ENCODE results near the gene CCDC9B. TPM values are rescaled to one million over a fixed set of nuclear protein-coding genes. Genes with fewer than 3 reads are reported as not detected.

Gene CCDC9B
- polyA plus RNA-seq, 2 of the 4 experiments (the other 2 are of a cell fraction), result 1.9 to 23.4 TPM

GRCh38 chr15:40343512-40343911 lies 2.8 kb upstream of the CCDC9B start:
- WGBS (ENCODE audit: missing lambda C conversion rate), result 67% methylated on average over 10 of the region's 10 CpGs
- no peak for ATAC-seq
- FAIRE-seq, result no peak
- TF ChIP-seq RCOR1 (IDR thresholded peaks at IDR 0.05; ENCODE audit: low read depth, low read length), result no peak
- TF ChIP-seq RFX5 (IDR thresholded peaks at IDR 0.05), result peak; percentile 82
- Histone ChIP-seq H3K4me2 (no peak overlapping the region), H3K4me3 (no peak overlapping the region), H3K27ac (peak overlapping the region in 1 of 2 experiments; percentile 71; a peak in 4 of 6 replicates), H3K4me1 (peaks cover 56% of the 10 kb centered on the region), H3K9me3 (no peaks in the 10 kb centered on the region)
- no peak for DNase-seq (ENCODE audit: low read depth in 1 of 2, low spot score in 1 of 2)
- ChIA-PET CTCF (interaction anchor here (0.7 to 10.2 kb wide), 21 partner anchors 9 to 129 kb away, joined by 3 to 135 read pairs (median 7); partner anchors contain the start of genes DISP2, INAFM2, KNSTRN and PLCB2), POLR2A (no interaction called here)

- DNase-seq (ENCODE audit: low read depth in 1 of 2, low spot score in 1 of 2) (no peak), FAIRE-seq (no peak), ATAC-seq (no peak)
- Histone ChIP-seq H3K27ac (peak overlapping the region in 1 of 2 experiments; percentile 71; a peak in 4 of 6 replicates), H3K4me3 (no peak overlapping the region), H3K4me2 (no peak overlapping the region), H3K4me1 (peaks cover 64% of the 10 kb centered on the region), H3K9me3 (no peaks in the 10 kb centered on the region)
- TF ChIP-seq CHD2 (IDR thresholded peaks at IDR 0.05; ENCODE audit: low read length, partially characterized antibody), result no peak
- TF ChIP-seq HEYL (CRISPR knock-in tag; IDR thresholded peaks at IDR 0.05), result no peak
- TF ChIP-seq POLR2AphosphoS2 (conservative IDR thresholded peaks at IDR 0.05; ENCODE audit: low read length), result no peak
- TF ChIP-seq MAZ (IDR thresholded peaks at IDR 0.05; ENCODE audit: borderline replicate concordance, low read depth, low read length), result no peak
- TF ChIP-seq GATA3 (IDR thresholded peaks at IDR 0.05; ENCODE audit: borderline replicate concordance), result no peak
- no peak for TF ChIP-seq HMGXB4 (CRISPR knock-in tag; IDR thresholded peaks at IDR 0.05; ENCODE audit: borderline replicate concordance)
- TF ChIP-seq HOXB5 (CRISPR knock-in tag; IDR thresholded peaks at IDR 0.05), result no peak
- TF ChIP-seq SMC3 (IDR thresholded peaks at IDR 0.05), result no peak
- no peak for TF ChIP-seq USF2 (IDR thresholded peaks at IDR 0.05)
- POLR2A ChIA-PET, result no interaction called here
- CTCF ChIA-PET, result interaction anchor here (0.7 to 10.2 kb wide), 17 partner anchors 8 to 125 kb away, joined by 3 to 139 read pairs (median 9); partner anchors contain the start of genes DISP2, INAFM2 and PLCB2
- WGBS (ENCODE audit: missing lambda C conversion rate), result 34% methylated on average over 5 of the region's 7 CpGs
These were observed 1.9 kb upstream of the CCDC9B start for GRCh38 chr15:40342416-40343320.

GRCh38 chr15:40340038-40340739 lies 550 bp downstream of the CCDC9B start:
- peak overlapping the region; percentile 47 for H3K4me3 ChIP-seq
- H3K27ac ChIP-seq, result peak overlapping the region; percentile 94 to 96
- 8% methylated on average over 4 of the region's 14 CpGs for WGBS (ENCODE audit: missing lambda C conversion rate)
- POLR2A ChIA-PET, result interaction anchor here (0.5 to 1.8 kb wide), 3 partner anchors 12 to 66 kb away, joined by 3 to 20 read pairs (median 5); partner anchors contain the start of gene INAFM2
- TF ChIP-seq JUN (IDR thresholded peaks at IDR 0.05) (0 out of 5 replicates have a peak, but pooled peaks of 1 of the 2 experiments have one; percentile 33), RCOR1 (IDR thresholded peaks at IDR 0.05; ENCODE audit: low read depth, low read length) (no peak), EP300 (IDR thresholded peaks at IDR 0.05) (no peak), CHD2 (IDR thresholded peaks at IDR 0.05; ENCODE audit: low read length, partially characterized antibody) (no peak), HEYL (CRISPR knock-in tag; IDR thresholded peaks at IDR 0.05) (no peak)
- FAIRE-seq (no peak), DNase-seq (ENCODE audit: low read depth in 1 of 2, low spot score in 1 of 2) (peak in 1 of 2 experiments; percentile 13), ATAC-seq (peak; percentile 47 to 56)
- peak overlapping the region; percentile 79 for H3K4me2 ChIP-seq
- CTCF ChIA-PET, result interaction anchor here (0.8 to 10.2 kb wide), 12 partner anchors 12 to 82 kb away, joined by 3 to 139 read pairs (median 8); partner anchors contain the start of genes INAFM2, KNSTRN and PHGR1
- H3K9me3 ChIP-seq, result no peaks in the 10 kb centered on the region
- peaks cover 53% of the 10 kb centered on the region for H3K4me1 ChIP-seq
